COLO668 (cell line): ENCODE data around the gene SLC30A10.
"Not testable (repeated sequence)": the region's sequence is repeated elsewhere in the genome, so short reads cannot be mapped to it uniquely, and the experiment has no call there.

Experiments
- DNase-seq: peaks from one replicate; lab custom pipeline; 2025; ENCODE audit not compliant: unreplicated experiment; lab: John Stamatoyannopoulos, UW

The SLC30A10 gene

DNA sequence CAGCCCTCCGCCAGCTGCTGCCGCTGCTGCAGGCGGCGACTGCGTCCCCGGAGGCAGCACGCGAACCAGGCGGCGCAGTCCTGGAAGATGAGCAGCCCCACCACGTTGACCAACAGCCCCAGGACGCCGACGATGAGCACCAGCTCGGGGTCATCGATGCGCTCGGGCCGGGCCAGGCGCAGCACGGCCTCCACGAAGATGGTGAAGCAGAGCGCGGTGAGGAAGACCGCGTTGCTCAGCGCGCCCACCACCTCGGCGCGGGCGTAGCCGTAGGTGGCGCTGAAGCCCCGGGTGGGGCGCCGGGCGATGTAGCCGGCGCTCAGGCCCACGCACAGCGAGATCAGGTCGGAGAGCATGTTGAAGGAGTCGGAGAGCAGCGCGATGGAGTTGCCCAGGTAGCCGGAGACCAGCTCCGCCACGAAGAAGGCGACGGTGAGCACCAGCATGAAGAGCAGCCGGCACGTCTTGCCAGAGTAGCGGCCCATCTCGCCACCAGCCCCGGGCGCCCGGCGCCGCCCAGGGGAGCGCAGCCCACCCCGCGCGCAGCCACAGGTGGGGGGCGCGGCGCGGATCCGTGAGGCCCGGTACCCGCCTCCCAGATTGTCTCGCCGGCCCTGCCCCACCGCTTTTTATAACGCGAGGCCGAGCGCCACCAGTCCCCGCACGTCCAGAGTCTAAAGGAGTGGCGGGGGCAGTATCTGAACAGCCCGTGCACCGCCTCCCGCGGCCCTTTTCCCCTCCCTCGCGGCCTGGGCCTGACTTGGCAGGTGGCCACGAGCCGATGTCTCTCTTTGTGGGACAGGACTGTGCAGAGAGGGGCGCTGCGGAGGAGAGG, at the start of gene SLC30A10:
Gene SLC30A10, minus strand, starts transcription at position 602 of the 835 bp plus-strand sequence. Its CDS starts 117 bp downstream, at position 485.
- DNase-seq = peak; percentile 31

DNA sequence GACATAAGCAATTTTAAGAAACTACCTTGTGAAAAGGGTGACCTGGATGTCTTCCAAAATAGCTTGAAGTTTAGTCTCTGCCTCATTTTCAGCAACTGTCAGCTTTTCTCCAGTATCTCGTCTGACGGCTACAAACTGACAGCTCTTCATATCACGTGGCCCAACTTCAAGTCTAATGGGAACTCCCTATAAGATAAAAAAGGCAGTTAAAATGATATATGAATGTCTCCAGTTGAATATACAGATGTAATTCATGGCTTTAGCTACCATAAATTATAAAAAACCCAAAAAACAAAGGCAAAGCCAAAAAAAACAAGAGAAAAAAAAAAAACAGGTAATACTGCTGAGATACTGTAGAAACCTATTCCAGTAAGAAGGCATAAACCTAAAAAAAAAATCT, 44.9 kb upstream of the SLC30A10 start:
- no peak for DNase-seq

DNA sequence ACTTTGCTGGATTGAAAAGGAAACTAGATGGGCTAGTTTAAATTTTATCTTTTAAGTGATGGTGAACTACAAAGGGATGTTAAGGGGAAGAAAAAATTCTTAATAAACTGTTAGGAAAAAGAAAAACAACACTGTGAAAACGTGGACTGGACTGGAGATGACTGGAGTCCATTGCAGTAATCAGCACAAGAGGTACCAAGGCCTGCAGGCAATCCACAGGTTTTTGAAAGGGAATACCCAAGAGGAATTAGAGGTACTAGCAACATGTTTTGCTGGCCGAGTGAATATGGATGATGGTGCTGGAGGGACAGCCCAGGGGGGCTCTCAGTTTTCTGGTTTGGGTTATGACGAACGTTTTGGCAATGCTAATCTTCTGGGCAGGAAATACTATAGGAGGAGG, 39.0 kb upstream of the SLC30A10 start:
- DNase-seq = no peak

DNA sequence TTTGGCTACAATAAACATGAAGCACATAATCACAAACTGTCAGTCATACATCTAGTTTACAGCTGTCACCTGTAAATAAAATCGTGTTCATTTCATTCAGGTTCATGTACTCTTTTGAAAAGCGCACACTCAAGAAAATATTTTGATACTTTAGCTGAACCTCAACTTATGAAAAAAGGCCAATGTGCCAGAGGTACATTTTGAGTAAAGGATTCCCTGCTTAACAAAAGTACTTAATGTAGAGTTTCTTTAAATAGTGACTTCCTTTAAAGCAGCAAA, 37.7 kb upstream of the SLC30A10 start:
- no peak for DNase-seq

DNA sequence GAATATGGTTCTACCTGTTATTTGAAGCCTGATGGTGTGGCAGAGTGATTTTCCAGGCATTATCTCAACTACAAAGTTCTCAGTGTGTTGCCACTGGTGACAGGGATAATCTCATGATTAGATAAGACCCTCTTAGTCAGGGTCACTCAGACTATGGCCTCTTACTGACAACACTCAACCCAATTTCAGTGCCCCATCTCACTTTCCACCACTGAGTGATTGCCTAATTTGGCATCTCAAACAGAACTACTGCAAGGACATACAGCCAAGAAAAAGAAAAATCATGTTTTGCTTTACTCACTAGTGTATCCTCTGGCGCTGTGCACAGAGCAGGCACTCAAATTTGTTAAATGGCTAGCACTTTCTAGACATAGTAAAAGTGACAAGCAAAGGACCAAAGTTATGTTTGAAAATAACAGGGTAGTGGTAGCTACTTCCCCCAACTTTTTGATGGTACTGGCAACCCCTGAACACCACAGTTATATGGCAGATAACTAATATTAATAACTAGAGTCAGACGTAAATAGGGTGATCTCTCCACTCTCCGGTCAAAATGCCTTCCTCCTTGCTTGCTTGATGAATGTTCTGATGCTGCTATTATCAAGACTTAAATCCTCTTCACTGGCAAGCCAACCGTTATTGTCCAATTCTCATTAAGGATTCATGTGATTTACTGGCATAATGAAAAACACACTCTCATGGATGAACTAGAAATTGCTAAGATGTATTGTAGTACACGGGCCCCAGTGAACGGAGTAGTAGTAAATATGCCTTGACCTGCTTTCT, 37.1 kb upstream of the SLC30A10 start:
- no peak for DNase-seq

DNA sequence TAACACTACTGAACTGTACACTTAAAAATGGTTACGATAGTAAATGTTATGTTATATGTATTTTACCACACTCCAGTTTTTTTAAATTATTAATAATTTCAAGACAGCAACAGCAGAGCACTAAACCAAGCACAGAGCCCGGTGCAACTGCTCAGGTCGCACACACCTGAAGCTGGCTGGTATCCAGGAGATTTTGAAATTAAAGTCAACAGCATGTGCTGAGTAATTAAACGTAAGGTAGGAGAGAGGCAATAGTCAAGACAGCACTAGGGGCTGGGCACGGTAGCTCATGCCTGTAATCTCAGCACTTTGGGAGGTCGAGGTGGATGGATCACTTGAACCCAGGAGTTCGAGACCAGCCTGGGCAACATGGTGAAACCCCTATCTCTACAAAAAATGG, 35.1 kb upstream of the SLC30A10 start:
- no peak for DNase-seq

DNA sequence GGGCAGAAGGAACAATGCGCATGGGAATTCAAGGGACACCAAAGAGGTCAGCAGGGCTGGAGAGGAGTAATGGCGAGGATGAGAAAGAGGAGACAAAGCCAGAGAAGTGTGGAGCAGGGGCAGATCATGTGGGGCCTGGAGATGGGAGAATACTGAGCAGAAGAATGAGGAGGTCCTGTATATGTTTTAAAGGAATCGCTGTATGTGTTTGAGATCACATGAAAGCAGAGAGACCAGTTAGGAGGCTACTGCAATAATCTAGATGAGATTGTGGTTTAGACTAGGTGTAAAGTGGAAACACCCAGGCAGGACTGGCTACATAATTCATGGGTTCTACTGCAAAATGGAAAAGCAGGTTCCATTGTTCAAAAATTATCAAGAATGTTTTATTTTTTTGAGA, 33.3 kb upstream of the SLC30A10 start:
- no peak for DNase-seq

DNA sequence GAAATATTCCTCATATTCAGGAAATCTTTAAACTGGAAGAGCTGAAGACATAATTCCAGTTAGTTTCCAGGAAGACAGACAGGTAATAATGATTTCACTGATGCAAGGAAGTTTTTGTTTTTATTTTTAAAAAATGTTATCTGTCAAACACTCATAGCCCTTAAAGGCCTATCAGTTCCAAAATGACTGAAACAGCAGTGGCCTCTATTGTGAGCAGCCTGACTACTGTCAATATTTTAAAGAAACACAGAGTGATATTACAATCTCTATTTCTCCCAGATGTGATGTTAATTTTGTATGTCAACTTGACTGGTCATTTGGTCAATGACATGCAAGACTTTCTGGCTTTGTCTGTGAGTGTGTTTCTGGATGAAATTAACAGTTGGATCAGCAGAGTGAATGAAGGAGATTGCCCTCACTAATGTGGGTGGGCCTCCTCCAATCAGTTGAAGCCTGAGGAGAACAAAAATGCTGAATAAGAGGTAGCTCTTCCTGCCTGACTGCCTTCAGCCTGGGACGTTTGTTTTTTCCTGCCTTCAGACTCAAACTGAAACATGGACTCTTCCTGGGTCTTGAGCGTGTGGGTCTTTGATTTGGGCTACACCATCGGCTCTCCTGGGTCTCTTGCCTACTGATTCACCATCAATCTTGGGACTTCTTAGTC, 31.3 kb upstream of the SLC30A10 start:
- DNase-seq = no peak

DNA sequence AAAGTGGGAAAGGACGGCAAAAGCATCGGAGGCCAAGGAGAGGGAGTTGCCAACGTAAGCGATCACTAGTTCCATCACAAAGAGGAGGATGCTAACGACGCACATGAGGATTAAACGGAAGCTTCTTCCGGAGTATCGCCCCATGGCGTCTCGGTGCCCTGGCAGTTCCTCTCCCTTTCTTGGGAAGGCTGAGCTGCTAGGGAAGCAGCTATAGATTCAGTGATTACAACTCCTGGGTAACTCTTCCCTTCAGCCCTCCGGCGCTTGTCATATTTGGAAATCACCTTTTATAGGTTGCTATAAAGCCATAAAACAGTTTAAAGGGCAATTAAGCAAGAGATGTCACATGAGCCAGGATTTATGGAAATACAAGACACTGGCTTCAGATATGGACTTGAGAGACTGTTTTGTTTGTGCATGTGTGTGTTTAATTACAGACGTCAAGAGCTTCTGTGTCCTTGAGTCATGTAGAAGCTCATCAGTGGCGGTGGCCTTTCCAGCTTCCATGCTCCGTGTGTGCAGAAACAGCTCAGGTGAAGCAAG, 30.6 kb upstream of the SLC30A10 start:
- DNase-seq = no peak

DNA sequence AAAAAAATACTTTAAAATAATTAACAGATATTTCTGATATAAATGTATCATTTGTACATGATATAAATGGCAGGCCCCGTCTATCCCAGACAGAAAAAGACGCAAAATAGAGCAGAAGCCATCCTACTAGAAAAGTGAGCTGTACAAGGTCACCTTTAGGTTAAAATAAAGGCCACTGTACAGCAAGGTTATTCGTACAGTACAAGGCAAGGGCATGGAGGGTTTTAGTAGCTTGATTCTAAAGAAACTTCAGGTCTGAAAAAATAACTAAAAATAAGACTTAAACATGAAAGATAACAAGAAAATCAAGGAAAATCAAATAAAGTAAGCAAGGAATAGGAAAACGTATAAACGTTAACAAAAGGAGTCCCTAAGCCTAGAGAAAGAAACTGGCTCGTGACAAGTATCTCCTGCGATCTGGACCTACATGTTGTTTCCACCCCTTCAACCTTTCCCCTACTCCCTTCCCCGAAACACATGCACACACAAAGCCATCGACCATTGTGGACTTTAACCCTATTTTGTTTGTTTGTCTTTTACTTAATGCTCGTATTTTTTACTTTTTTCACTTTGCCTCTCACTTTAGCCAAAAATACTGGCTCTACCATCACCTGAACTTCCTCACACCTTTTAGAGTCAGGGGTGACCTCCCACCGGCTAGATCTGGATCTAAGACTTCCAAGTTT, 26.5 kb upstream of the SLC30A10 start:
- DNase-seq = no peak

DNA sequence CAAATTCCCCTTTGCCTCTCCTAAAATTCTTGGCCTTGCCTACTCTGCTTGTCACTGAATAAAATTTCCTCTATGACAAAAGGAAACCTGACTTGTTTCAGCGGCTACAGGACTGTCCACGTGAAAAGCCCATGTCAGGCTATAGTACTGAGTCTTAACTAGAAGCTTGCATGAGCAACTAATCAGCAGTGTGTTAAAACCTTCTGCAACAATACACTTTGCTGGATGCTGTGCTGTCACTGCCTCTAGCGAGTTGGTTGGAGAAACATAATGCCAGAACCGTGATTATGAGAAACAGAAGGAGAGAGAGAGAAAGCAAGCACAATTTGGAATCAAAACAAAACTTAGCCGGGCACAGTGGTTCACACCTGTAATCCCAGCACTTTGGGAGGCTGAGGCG, 25.7 kb upstream of the SLC30A10 start:
- no peak for DNase-seq

DNA sequence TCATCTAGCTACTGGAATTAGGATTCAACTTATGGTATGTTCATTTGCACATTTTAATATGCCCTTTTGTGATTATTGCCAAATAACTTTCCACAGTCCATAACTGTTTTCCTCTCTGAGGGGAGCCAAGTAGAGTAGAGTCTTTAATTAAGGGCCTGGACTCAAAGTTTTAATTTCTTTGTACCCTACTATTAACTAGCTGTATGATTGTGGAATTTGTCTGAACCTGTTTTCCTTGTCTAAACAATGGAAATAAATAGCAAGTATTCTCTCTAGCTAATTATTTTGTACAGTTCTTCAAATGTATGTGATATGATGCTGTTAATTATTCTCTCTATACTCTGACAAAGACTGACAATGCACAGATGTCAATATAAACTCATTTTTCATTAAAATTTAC, 24.0 kb upstream of the SLC30A10 start:
- no peak for DNase-seq

DNA sequence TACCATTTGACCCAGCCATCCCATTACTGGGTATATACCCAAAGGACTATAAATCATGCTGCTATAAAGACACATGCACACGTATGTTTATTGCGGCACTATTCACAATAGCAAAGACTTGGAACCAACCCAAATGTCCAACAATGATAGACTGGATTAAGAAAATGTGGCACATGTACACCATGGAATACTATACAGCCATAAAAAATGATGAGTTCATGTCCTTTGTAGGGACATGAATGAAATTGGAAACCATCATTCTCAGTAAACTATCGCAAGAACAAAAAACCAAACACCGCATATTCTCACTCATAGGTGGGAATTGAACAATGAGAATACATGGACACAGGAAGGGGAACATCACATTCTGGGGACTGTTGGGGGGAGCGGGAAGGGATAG, 20.9 kb upstream of the SLC30A10 start:
- not testable (repeated sequence) for DNase-seq

DNA sequence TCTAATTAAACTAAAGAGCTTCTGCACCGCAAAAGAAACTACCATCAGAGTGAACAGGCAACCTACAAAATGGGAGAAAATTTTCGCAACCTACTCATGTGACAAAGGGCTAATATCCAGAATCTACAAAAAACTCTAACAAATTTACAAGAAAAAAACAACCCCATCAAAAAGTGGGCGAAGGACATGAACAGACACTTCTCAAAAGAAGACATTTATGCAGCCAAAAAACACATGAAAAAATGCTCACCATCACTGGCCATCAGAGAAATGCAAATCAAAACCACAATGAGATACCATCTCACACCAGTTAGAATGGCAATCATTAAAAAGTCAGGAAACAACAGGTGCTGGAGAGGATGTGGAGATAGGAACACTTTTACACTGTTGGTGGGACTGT, 20.4 kb upstream of the SLC30A10 start:
- not testable (repeated sequence) for DNase-seq

DNA sequence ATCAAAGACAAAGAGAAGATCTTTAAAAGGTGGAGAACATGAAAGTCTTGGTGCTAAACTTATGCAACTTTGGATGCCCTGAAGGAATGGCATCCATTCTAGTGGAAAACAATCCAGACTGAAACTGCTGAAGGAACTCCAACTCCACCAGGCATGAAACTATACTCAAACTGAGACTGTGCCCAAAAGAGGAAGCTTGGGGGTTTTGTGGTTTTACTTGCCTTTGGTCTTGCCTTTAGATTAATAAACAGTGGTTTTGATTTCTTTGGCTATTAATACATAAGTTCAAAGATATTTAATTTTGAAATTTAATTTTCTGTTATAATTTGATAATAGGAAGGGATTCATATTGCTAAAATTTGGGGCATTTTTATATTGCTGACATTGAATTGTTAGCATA, 17.4 kb upstream of the SLC30A10 start:
- DNase-seq = no peak

DNA sequence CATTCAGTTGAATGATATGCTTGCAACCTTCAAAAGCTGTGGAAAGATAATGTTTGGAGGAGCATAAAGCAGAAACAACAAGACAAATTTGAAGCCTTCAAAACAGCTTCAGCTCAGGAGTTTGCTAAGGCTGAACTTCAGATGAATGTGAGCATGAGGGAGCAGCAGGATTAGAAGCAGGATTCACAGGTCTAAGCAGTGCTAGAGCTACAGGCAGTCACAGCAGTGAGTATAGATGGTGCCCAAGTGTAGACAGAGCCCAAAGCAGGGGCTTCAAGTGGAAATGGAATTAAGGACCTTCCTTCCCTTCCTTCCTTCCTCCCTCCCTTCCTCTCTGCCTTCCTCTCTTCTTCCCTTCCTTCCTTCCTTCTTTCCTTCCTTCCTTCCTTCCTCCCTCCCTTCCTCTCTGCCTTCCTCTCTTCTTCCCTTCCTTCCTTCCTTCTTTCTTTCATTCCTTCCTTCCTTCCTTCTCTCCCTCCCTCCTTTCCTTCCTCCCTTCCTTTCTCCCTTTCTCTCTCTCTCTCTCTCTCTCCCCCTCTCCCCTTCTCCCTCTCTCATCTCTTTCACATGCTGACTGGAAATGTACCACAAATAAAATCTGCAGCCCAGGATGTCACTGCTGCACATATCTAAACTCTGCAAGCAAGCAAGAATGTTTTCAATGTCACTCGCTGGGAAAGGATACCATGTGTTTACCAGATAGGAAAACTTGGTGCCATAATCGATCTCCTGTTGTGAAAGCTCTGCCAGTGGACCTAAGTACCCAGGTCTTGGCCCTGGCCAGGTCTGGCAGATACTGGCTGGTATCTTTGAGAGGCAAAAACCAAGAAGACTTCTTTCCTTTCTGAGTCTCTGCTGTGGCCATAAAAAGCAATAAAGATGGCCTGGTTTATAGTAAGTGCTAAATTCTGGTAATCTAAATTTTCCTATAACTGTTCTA, 13.1 kb upstream of the SLC30A10 start:
- no peak for DNase-seq

DNA sequence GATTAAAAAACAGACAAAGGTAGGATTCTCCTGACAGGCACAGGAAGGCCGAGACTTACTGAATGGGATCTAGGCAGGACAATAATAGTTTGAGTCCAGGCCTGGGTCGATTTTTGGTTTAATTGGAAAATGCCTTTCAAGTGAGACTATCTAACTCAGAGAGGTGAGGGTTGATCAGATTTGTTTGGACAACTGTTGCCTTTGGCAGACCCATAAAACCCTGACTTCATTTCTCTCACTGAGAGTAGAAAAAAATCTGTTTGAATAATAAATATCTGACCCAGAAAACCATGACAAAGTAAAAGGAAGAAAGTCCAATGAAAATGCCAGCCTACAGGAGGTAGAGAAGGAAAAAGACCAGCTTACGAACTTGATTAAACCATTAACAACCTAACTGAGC, 12.3 kb upstream of the SLC30A10 start:
- DNase-seq = no peak

DNA sequence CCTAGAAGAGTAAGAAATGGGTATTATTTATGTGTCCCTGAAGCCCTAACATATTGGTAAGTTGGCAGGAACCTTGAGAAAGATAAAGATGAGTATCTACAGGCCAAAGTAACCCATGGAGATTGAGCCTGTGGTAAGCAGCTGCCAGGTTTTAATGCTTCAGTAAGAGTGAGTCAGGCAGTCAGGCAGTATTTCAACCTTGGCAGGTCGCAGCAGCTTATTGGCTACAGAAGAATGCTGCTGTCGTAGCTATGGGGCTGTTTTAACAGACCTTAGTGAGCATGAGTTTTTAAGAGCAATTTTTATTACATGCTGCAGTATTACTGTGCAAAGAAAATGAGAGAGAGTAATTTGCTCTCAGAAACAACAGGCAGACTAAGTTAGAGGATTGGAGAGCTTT, 10.3 kb upstream of the SLC30A10 start:
- no peak for DNase-seq

DNA sequence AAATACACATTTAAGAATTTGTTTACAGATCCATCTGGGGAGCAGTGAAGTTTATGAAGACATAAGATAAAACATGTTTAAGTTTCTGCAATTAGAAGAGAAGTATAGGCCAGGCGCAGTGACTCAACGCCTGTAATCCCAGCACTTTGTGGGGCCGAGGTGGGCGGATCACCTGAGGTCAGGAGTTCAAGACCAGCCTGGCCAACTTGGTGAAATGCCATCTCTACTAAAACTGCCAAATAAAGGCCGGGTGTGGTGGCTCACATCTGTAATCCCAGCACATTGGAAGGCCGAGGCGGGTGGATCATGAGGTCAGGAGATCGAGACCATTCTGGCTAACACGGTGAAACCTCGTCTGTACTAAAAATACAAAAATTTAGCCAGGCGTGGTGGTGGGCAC, 5.4 kb upstream of the SLC30A10 start:
- DNase-seq = not testable (repeated sequence)

DNA sequence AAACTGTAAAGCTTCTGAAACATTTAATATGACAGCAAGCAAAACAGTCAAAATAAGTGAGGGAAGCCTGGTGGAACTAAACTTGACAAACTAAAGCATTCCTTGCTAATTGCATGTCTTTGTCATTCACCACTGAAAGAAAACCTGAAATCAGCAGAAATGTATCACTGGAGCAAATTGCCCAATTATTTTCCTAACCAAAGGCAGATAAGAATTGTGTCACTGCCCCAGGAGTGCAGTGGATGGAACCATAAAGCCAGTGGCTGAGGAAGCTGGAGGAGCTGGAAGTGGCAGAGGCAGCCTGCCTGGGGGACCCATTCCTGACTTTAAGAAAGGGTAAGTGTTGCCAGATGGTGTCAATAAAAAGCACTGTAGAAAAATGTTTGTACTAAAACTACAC, 2.7 kb upstream of the SLC30A10 start:
- no peak for DNase-seq
